OCI-LY1 (cell line): ENCODE results near the gene TUB.

Source experiments
- CTCF ChIP-seq: fragments of 200-600 bp; sonication (generic), shearing (Covaris generic); IDR thresholded peaks from 2 replicates; pipeline ENCODE4 v1.5.1; 2017; ENCODE audit warnings: mild to moderate bottlenecking, antibody characterized with exemption, low read length, moderate library complexity, mixed read lengths
- EZH2 ChIP-seq: fragments of 200-600 bp; sonication (generic), shearing (Covaris generic); IDR thresholded peaks from 2 replicates; pipeline ENCODE4 v1.8.0; 2017; ENCODE audit warnings: borderline replicate concordance, mixed run types, mild to moderate bottlenecking, antibody characterized with exemption, low read length, moderate library complexity, mixed read lengths

DNA sequence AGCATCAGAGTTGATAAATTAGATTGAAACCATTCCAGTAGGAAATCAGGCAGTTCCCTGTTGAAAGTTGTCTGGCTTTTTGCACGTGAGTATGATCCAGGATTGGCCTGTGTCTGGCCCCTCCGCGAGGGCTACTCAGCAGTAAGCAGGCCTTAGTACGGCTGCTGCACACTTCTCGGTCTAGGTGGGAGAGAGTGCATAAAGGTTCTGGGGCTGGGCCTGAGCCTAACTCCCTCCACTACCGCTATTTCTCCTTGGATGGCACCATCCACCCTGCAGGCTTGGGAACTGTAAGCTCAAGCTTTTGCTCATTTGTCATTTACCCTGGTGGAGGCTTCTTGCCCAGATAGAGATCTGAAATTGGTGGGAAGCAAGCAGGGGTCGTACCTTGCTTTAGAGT, 22.0 kb downstream of the TUB start:
- no peak for TF ChIP-seq CTCF
- no peak for TF ChIP-seq EZH2
